HG03039 (cell line): ENCODE measurements around the gene STUB1.

Experiments
- ATAC-seq: cut with Tn5 transposase; IDR thresholded peaks from one replicate; pipeline ENCODE4 v1.9.1; 2021; ENCODE audit warnings: mild to moderate bottlenecking, moderate library complexity; ENCODE audit not compliant: unreplicated experiment

The STUB1 gene

DNA sequence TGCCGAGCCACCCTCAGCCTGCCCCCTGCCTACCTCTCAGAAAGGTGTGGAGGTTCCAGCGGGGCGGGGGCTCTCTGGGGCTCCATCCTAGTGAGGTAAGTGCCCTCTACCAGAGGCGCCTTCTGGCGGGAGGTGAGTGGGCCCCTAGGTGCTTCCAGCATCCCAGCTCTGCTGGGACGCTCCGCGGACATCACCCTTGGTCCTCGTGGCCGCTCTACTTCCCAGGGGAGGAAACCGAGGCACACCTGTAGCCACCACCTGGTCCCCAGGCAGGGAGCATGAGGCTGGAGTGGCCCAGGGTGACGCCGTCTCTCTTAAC, 37.2 kb upstream of the STUB1 start:
- no peak for ATAC-seq

GRCh38 chr16:644556-644955, 35.7 kb upstream of the STUB1 start:
- no peak for ATAC-seq

- no peak for ATAC-seq
Measured at GRCh38 chr16:645852-646678, 34.1 kb upstream of the STUB1 start.

DNA sequence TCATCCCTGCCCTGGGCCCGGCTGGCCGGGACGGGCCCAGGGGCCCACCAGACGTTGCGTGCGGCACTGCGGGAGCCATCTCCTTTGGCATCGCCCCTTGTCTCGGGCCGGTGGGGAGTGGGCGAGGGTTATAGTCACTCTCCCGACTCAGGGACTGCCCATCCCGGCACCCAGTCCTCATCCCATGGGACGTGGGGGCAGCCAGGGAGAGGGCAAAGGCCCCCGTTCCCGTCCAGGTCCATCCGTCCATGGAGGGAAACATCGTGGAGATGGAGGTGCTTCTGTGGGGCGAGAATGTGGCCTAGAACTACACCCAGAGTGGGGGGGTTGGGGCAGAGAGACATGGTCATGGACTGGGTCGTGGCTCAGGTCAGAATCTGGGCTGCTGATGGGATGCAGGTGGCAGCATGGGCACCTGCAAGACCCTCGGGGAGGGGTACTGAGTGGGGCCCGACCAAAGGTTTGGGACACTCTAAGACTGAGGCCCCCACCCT, 33.5 kb upstream of the STUB1 start:
- no peak for ATAC-seq

DNA sequence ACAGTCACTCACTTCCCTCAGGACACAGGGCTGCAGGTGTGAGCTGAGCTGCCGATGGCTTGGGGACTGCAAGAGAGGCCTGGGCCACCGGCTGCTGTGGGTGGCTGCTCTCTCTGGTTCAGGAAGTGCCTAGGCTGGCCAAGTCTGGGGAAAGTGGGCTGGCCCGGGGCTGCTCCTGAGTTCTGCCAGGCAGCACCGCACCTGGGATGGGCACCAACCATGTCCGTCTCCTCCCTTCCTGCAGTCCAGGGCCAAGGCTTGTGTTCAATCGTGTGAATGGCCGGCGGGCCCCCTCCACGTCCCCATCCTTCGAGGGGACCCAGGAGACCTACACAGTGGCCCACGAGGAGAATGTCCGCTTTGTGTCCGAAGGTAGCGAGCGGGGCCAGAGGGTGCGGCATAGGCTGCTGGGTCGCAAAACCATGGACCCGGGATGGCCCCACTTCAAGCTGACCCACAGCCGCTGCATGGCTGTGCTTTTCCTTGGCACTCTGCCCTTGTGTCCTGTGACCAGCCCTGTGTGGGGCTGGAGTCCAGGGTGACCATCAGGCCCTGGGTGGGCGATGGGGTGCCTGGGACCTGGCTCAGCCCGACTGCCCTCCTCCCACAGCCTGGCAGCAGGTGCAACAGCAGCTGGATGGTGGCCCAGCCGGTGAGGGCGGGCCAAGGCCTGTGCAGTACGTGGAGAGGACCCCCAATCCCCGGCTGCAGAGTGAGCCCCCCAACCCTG, 32.9 kb upstream of the STUB1 start:
- ATAC-seq = no peak

GRCh38 chr16:648071-648780, 32.0 kb upstream of the STUB1 start:
- no peak for ATAC-seq

DNA sequence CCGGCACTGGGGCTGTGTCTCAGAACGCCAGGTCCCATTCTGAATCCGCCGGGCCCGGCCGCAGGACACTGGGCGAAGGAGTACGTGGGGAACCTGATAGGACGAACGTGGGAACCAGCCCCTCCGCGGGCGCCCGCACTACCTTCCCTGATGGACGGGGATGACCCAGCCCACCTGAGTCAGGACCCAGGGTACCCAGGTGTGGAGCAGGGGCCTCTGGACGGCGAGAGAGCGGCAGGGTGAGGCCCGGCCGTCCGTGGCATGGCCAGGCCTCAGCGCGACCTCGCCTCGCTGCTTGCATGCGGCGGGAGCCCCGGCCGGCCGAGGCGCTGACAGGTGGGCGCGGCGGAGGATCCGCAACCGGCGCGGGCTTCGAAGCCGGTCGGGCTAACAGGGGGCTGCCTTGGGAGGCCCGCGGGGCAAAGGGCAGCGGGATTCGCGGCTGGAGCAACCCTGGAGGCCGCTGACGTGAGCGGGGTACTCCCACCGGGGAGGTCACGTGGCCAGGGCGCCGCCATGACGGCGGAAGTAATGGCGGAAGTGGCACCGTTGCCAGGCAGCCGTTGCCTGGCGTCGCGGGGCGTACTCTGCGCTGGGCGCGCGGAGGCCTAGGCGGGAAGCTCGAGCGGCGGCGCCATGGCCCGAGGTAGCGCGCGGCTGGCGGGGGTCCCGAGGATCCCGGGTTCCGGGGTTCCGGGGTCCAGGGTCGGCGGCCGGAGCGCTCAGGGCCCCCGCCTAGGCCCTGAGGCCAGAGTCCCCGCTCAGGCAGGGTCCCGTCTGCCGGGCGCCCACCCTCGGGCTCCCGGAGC, 31.2 kb upstream of the STUB1 start, which contains the start of gene WDR90:
WDR90 (plus strand) TSS at position 585 of the 809 bp plus-strand sequence; CDS start at position 637, 52 bp downstream.
- ATAC-seq = peak; percentile 67

- ATAC-seq = peak; percentile 4
Measured at GRCh38 chr16:649631-650030, 30.6 kb upstream of the STUB1 start.

DNA sequence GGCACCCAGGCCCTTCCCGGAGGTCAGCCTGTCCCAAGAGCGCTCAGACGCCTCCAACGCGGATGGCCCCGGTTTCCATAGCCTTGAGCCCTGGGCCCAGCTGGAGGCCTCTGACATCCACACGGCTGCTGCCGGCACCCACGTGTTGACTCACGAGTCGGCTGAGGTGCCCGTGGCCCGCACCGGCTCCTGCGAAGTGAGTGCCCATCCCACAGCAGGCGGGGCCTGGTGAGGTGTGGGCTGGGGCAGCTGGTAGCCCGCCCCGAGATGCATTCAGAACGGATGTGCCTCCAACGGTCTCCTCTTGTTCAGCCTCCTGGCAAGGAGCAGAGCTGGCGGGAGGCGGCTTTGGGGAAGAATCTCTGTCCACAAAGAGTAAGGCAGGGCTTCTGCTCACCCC, 28.4 kb upstream of the STUB1 start:
- ATAC-seq = no peak

GRCh38 chr16:652454-653305, 27.5 kb upstream of the STUB1 start:
- ATAC-seq = no peak

GRCh38 chr16:654034-654433, 26.2 kb upstream of the STUB1 start:
- ATAC-seq = no peak

DNA sequence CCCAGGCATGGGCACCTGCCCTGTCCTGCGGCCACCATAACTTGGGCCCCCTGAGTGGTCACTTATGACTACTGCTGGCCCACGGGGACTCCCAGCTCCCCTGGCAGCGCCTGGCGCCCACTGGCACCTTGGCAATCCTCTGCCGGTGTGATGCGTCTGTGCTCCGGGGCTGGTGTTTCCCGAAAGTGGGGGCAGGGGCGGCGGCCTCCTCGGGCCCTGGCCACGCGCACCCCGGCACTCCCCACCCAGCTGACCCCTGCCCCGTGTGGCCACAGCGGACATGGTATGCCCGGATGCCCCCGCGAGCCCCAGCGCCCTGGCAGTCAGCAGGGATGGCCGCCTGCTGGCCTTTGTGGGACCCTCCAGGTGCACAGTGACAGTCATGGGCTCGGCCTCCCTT, 22.7 kb upstream of the STUB1 start:
- ATAC-seq = no peak

GRCh38 chr16:658679-659571, 21.3 kb upstream of the STUB1 start:
- no peak for ATAC-seq

DNA sequence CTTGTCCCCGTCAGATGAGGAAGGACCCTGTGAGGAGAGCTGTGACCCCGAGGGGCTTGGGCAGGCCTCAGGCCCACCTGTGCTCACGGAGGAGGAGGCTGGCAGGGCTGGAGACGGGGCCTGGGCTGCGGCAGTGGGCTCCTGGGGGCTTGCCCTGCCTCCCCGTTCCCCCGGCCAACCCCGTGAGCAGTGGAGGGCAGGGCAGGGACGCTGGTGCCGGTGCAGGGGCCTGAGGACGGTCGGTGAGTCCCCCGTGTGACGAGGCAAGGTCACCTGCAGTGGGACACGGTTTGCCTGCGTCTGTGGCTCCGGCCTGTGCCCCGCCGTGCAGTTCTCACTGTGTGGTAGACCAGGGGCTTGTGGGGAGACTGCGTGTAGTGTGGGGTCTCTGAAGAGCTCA, 20.6 kb upstream of the STUB1 start:
- no peak for ATAC-seq

DNA sequence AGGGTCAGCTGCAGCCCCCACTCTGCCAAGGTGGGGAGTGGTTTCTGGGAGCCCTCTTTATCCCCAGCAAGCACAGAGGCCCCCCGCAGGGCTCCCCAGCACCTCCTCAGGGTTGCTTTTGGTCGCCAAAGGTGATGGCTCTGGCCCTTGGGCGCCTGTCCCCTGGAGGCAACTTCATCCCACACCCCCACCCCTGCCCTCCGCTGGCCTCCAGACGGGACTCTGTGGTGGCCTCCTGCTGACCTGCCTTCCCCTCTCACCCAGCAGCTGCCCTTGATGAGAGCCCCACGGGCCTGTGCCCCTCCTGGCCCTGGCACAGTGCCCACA, 20.1 kb upstream of the STUB1 start:
- no peak for ATAC-seq

GRCh38 chr16:660459-661183, 19.6 kb upstream of the STUB1 start:
- ATAC-seq = no peak

DNA sequence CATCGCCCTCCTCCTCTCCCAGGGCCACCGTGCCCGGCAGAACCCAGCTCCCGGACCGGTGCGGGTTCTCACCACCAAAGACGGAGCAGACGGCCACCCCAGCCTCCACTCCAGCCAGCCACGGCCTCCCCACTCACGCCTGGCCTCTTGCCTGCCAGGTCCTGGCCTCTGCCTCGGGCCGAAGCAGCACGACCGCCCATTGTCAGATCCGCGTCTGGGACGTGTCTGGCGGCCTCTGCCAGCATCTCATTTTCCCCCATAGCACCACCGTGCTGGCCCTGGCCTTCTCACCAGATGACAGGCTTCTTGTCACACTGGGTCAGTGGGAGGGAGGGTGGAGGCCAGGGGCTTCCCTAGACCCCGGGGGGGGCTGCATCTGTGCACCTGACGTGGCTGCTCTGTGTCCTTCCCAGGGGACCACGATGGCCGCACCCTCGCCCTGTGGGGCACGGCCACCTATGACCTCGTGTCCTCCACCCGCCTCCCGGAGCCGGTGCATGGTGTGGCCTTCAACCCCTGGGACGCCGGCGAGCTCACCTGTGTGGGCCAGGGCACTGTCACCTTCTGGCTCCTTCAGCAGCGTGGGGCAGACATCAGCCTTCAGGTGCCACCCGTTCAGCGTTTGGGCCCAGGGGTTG, 18.9 kb upstream of the STUB1 start:
- ATAC-seq = no peak

GRCh38 chr16:662095-662494, 18.1 kb upstream of the STUB1 start:
- no peak for ATAC-seq
